Endothelial cell of umbilical vein (primary cell): ENCODE data around the gene UBP1.
"Not testable (repeated sequence)": the region's sequence is repeated elsewhere in the genome, so short reads cannot be mapped to it uniquely, and the experiment has no call there.

Experiments
- EZH2 ChIP-seq: IDR thresholded peaks from 2 replicates; pipeline ENCODE4 v1.6.1; 2012; ENCODE audit warnings: borderline replicate concordance, low read depth, mild to moderate bottlenecking, moderate library complexity, low read length, inconsistent platforms; ENCODE audit not compliant: severe bottlenecking
- POLR2A ChIP-seq: IDR thresholded peaks from 2 replicates; pipeline ENCODE4 v1.6.1; 2012; ENCODE audit warnings: low read depth, mild to moderate bottlenecking, control low read depth, low read length

- TF ChIP-seq EZH2, POLR2A: not testable (repeated sequence)
These were observed 10.9 kb downstream of the UBP1 start for GRCh38 chr3:33429306-33429705.
